Measurements from ENCODE around the gene SOCS4.
"Not testable (repeated sequence)": the region's sequence is repeated elsewhere in the genome, so short reads cannot be mapped to it uniquely, and the experiment has no call there.

SOCS4 gene

GRCh38 chr14:55019968-55020554, 7.0 kb upstream of the SOCS4 start:
- no peak for DNase-seq (ENCODE audit: extremely low read depth, low read depth)
- no peak for TF ChIP-seq CTCF (IDR thresholded peaks at IDR 0.05; ENCODE audit: low read depth, low read length)

- not testable (repeated sequence) for DNase-seq (ENCODE audit: extremely low read depth, low read depth)
Observed at GRCh38 chr14:55024365-55024764, 2.7 kb upstream of the SOCS4 start.

GRCh38 chr14:55025948-55026347, 1.1 kb upstream of the SOCS4 start:
- no peak for DNase-seq (ENCODE audit: extremely low read depth, low read depth)
- TF ChIP-seq CTCF (IDR thresholded peaks at IDR 0.05; ENCODE audit: low read depth, low read length) = no peak

GRCh38 chr14:55026441-55026792, 619 bp upstream of the SOCS4 start:
- no peak for TF ChIP-seq CTCF (IDR thresholded peaks at IDR 0.05; ENCODE audit: low read depth, low read length)
- DNase-seq (ENCODE audit: extremely low read depth, low read depth) = no peak

- no peak for TF ChIP-seq CTCF (IDR thresholded peaks at IDR 0.05; ENCODE audit: low read depth, low read length)
- no peak for DNase-seq (ENCODE audit: extremely low read depth, low read depth)
Observed at GRCh38 chr14:55028066-55028465, 1.0 kb downstream of the SOCS4 start.

- no peak for TF ChIP-seq CTCF (IDR thresholded peaks at IDR 0.05; ENCODE audit: low read depth, low read length)
- DNase-seq (ENCODE audit: extremely low read depth, low read depth) = no peak
Observed at GRCh38 chr14:55028476-55028875, 1.4 kb downstream of the SOCS4 start.

- no peak for TF ChIP-seq CTCF (IDR thresholded peaks at IDR 0.05; ENCODE audit: low read depth, low read length)
- no peak for DNase-seq (ENCODE audit: extremely low read depth, low read depth)
Observed at GRCh38 chr14:55031190-55031589, 4.2 kb downstream of the SOCS4 start.

GRCh38 chr14:55037995-55038394, 11.0 kb downstream of the SOCS4 start:
- DNase-seq (ENCODE audit: extremely low read depth, low read depth) = not testable (repeated sequence)
